GM15510 (cell line): ENCODE results near the gene PXDC1.

Experiments used
- POLR2A ChIP-seq: IDR thresholded peaks from 3 replicates; pipeline ENCODE4 v1.6.1; 2011; ENCODE audit warnings: borderline replicate concordance; ENCODE audit not compliant: insufficient read length; ENCODE audit errors: extremely low read depth

Gene PXDC1

GRCh38 chr6:3697609-3698008 lies 53.9 kb downstream of the PXDC1 start:
- no peak for TF ChIP-seq POLR2A

GRCh38 chr6:3696525-3697088 lies 54.9 kb downstream of the PXDC1 start:
- TF ChIP-seq POLR2A: no peak

- no peak for TF ChIP-seq POLR2A
These were observed 56.3 kb downstream of the PXDC1 start for GRCh38 chr6:3695065-3695817.

- TF ChIP-seq POLR2A: no peak
These were observed 57.7 kb downstream of the PXDC1 start for GRCh38 chr6:3693831-3694230.

GRCh38 chr6:3690506-3690905 lies 61.0 kb downstream of the PXDC1 start:
- no peak for TF ChIP-seq POLR2A

- no peak for TF ChIP-seq POLR2A
These were observed 63.7 kb downstream of the PXDC1 start for GRCh38 chr6:3687847-3688246.

GRCh38 chr6:3683331-3683730 lies 68.2 kb downstream of the PXDC1 start:
- no peak for TF ChIP-seq POLR2A

GRCh38 chr6:3678946-3679345 lies 72.6 kb downstream of the PXDC1 start:
- no peak for TF ChIP-seq POLR2A
